Stomach smooth muscle (tissue), 2 donors: Measurements from ENCODE around the gene ARHGEF1.

Experiments used
- H3K27ac ChIP-seq: one replicate; pipeline ENCODE4 v1.7.0; 2013; ENCODE audit warnings: mild to moderate bottlenecking, low read length, inconsistent platforms
- H3K27me3 ChIP-seq, 2 donors: one replicate each; pipeline ENCODE4 v1.7.0; 2013; ENCODE audit warnings: low read length in 2 of 2; ENCODE audit not compliant: insufficient read depth in 2 of 2, control insufficient read depth in 1 of 2
- H3K36me3 ChIP-seq, 2 donors: one replicate each; pipeline ENCODE4 v1.7.0; 2013; ENCODE audit warnings: low read length in 2 of 2; ENCODE audit not compliant: control insufficient read depth in 2 of 2, insufficient read depth in 2 of 2
- H3K4me1 ChIP-seq: one replicate; pipeline ENCODE4 v1.7.0; 2013; ENCODE audit warnings: low read length; ENCODE audit not compliant: control insufficient read depth, insufficient read depth
- H3K4me3 ChIP-seq, 2 donors: one replicate each; pipeline ENCODE4 v1.7.0; 2013; ENCODE audit warnings: low read length in 2 of 2
- H3K9ac ChIP-seq, 2 donors: one replicate each; pipeline ENCODE4 v1.7.0; 2013; ENCODE audit warnings: low read length in 2 of 2, mild to moderate bottlenecking in 1 of 2
- H3K9me3 ChIP-seq, 2 donors: one replicate each; pipeline ENCODE4 v1.7.0; 2013; ENCODE audit warnings: low read length in 2 of 2; ENCODE audit not compliant: control insufficient read depth in 2 of 2
- donor health status: healthy.
- donor health status: Pancreatic carcinoma.

Gene ARHGEF1

GRCh38 chr19:41863209-41863931 lies 19.6 kb upstream of the ARHGEF1 start:
- Histone ChIP-seq H3K27ac (no peak overlapping the region), H3K36me3 (peaks cover 32 to 43% of the 10 kb centered on the region in 2 donors), H3K4me1 (peaks cover 35% of the 10 kb centered on the region), H3K27me3 (no peaks in the 10 kb centered on the region), H3K9ac (peak overlapping the region in 1 of 2 donors; percentile 1), H3K4me3 (no peak overlapping the region), H3K9me3 (no peaks in the 10 kb centered on the region)

GRCh38 chr19:41864374-41864773 lies 18.6 kb upstream of the ARHGEF1 start:
- no peak overlapping the region for H3K9ac ChIP-seq

GRCh38 chr19:41866284-41866683 lies 16.7 kb upstream of the ARHGEF1 start:
- no peaks in the 10 kb centered on the region for H3K9me3 ChIP-seq
- no peak overlapping the region for H3K4me3 ChIP-seq
- peaks cover 52 to 61% of the 10 kb centered on the region in 2 donors for H3K36me3 ChIP-seq
- no peak overlapping the region for H3K9ac ChIP-seq
- no peaks in the 10 kb centered on the region for H3K27me3 ChIP-seq
- H3K27ac ChIP-seq: no peak overlapping the region
- H3K4me1 ChIP-seq: peaks cover 27% of the 10 kb centered on the region

More at GRCh38 chr19:41864374-41864773, 18.6 kb upstream of the ARHGEF1 start:
- Histone ChIP-seq H3K9me3 (no peaks in the 10 kb centered on the region), H3K4me1 (peaks cover 35% of the 10 kb centered on the region), H3K36me3 (peaks cover 39 to 51% of the 10 kb centered on the region in 2 donors), H3K4me3 (no peak overlapping the region), H3K27ac (no peak overlapping the region), H3K27me3 (no peaks in the 10 kb centered on the region)

GRCh38 chr19:41868120-41868988 lies 14.6 kb upstream of the ARHGEF1 start:
- peaks cover 7% of the 10 kb centered on the region for H3K4me1 ChIP-seq
- H3K36me3 ChIP-seq: peaks cover 40 to 46% of the 10 kb centered on the region in 2 donors
- peak overlapping the region in 1 of 2 donors; percentile 2 for H3K9ac ChIP-seq
- H3K27me3 ChIP-seq: no peaks in the 10 kb centered on the region
- H3K4me3 ChIP-seq: no peak overlapping the region
- H3K9me3 ChIP-seq: no peaks in the 10 kb centered on the region
- H3K27ac ChIP-seq: no peak overlapping the region

GRCh38 chr19:41868989-41869300 lies 14.0 kb upstream of the ARHGEF1 start:
- Histone ChIP-seq H3K9ac (no peak overlapping the region), H3K27ac (no peak overlapping the region), H3K9me3 (no peaks in the 10 kb centered on the region), H3K4me1 (peaks cover 7% of the 10 kb centered on the region), H3K36me3 (peaks cover 37 to 44% of the 10 kb centered on the region in 2 donors), H3K27me3 (no peaks in the 10 kb centered on the region), H3K4me3 (no peak overlapping the region)

- Histone ChIP-seq H3K36me3 (peaks cover 33 to 39% of the 10 kb centered on the region in 2 donors), H3K4me3 (no peak overlapping the region), H3K9ac (no peak overlapping the region), H3K4me1 (peaks cover 4% of the 10 kb centered on the region), H3K27me3 (no peaks in the 10 kb centered on the region), H3K9me3 (no peaks in the 10 kb centered on the region), H3K27ac (no peak overlapping the region)
Measured at GRCh38 chr19:41869374-41869955, 13.5 kb upstream of the ARHGEF1 start.

GRCh38 chr19:41870401-41870873 lies 12.5 kb upstream of the ARHGEF1 start:
- Histone ChIP-seq H3K36me3 (peaks cover 27 to 32% of the 10 kb centered on the region in 2 donors), H3K4me3 (no peak overlapping the region), H3K9ac (no peak overlapping the region), H3K27me3 (no peaks in the 10 kb centered on the region), H3K27ac (no peak overlapping the region), H3K9me3 (no peaks in the 10 kb centered on the region), H3K4me1 (peaks cover 4% of the 10 kb centered on the region)

GRCh38 chr19:41871573-41872383 lies 11.2 kb upstream of the ARHGEF1 start:
- H3K36me3 ChIP-seq: peaks cover 27% of the 10 kb centered on the region in 2 donors

GRCh38 chr19:41872384-41872774 lies 10.6 kb upstream of the ARHGEF1 start:
- no peak overlapping the region for H3K27ac ChIP-seq
- H3K4me3 ChIP-seq: no peak overlapping the region
- H3K9me3 ChIP-seq: no peaks in the 10 kb centered on the region
- peaks cover 27% of the 10 kb centered on the region in 2 donors for H3K36me3 ChIP-seq
- H3K4me1 ChIP-seq: peaks cover 4% of the 10 kb centered on the region
- H3K9ac ChIP-seq: no peak overlapping the region
- no peaks in the 10 kb centered on the region for H3K27me3 ChIP-seq

More at GRCh38 chr19:41871573-41872383, 11.2 kb upstream of the ARHGEF1 start:
- no peaks in the 10 kb centered on the region for H3K27me3 ChIP-seq
- no peak overlapping the region for H3K27ac ChIP-seq
- H3K4me3 ChIP-seq: no peak overlapping the region
- H3K9ac ChIP-seq: no peak overlapping the region
- H3K9me3 ChIP-seq: no peaks in the 10 kb centered on the region
- H3K4me1 ChIP-seq: peaks cover 4% of the 10 kb centered on the region
